ENCODE data around the gene P2RX5.

DNA sequence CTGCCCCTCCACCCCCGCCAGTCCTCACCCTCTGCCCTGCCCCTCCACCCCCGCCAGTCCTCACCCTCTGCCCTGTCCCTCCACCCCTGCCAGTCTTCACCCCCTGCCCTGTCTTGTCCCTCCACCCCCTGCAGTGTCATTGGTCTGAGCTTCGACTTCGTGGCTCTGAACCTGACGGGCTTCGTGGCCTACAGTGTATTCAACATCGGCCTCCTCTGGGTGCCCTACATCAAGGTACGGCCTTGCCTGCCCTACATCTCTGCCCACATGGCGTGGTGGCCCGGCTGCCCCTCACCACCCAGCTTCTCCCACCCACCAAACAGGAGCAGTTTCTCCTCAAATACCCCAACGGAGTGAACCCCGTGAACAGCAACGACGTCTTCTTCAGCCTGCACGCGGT lies 39.6 kb downstream of the P2RX5 start:
- TF ChIP-seq, protein P1, sequence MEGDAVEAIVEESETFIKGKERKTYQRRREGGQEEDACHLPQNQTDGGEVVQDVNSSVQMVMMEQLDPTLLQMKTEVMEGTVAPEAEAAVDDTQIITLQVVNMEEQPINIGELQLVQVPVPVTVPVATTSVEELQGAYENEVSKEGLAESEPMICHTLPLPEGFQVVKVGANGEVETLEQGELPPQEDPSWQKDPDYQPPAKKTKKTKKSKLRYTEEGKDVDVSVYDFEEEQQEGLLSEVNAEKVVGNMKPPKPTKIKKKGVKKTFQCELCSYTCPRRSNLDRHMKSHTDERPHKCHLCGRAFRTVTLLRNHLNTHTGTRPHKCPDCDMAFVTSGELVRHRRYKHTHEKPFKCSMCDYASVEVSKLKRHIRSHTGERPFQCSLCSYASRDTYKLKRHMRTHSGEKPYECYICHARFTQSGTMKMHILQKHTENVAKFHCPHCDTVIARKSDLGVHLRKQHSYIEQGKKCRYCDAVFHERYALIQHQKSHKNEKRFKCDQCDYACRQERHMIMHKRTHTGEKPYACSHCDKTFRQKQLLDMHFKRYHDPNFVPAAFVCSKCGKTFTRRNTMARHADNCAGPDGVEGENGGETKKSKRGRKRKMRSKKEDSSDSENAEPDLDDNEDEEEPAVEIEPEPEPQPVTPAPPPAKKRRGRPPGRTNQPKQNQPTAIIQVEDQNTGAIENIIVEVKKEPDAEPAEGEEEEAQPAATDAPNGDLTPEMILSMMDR (IDR thresholded peaks at IDR 0.05; ENCODE audit: poor library complexity) = no peak
- TF ChIP-seq EZH2 (IDR thresholded peaks at IDR 0.05; ENCODE audit: borderline replicate concordance) = no peak
- TF ChIP-seq EZH2phosphoT487 (IDR thresholded peaks at IDR 0.05; ENCODE audit: low read depth, severe bottlenecking, unreplicated experiment) = no peak
